Neural progenitor cell (in vitro differentiated cells): ENCODE measurements around the gene LGALS12. TPM values are rescaled to one million over a fixed set of nuclear protein-coding genes. Genes with fewer than 3 reads are reported as not detected.
"Not testable (repeated sequence)": the region's sequence is repeated elsewhere in the genome, so short reads cannot be mapped to it uniquely, and the experiment has no call there.

Experiments
- DNase-seq: peaks from one replicate; pipeline ENCODE4 v3.0.0-alpha.2; 2016; ENCODE audit warnings: low spot score
- H2AFZ ChIP-seq: fragments of 200-600 bp; sonication (generic); replicated peaks from 2 replicates; pipeline ENCODE4 v1.6.1; 2016; ENCODE audit warnings: antibody characterized with exemption
- H3F3A ChIP-seq: fragments of 200-600 bp; sonication (generic); 2 replicates; pipeline ENCODE4 v1.6.1; 2016; ENCODE audit warnings: antibody characterized with exemption, low read depth
- H3K27ac ChIP-seq: fragments of 200-600 bp; sonication (generic); 2 replicates; pipeline ENCODE4 v1.5.1; 2016; ENCODE audit warnings: mild to moderate bottlenecking
- H3K27me3 ChIP-seq: fragments of 200-600 bp; sonication (generic); 2 replicates; pipeline ENCODE4 v1.6.1; 2016; ENCODE audit warnings: mild to moderate bottlenecking, moderate library complexity
- H3K36me3 ChIP-seq: fragments of 200-600 bp; sonication (generic); 2 replicates; pipeline ENCODE4 v1.5.1; 2016
- H3K4me1 ChIP-seq: fragments of 200-600 bp; sonication (generic); 2 replicates; pipeline ENCODE4 v1.6.1; 2016; ENCODE audit warnings: mixed run types
- H3K4me2 ChIP-seq: fragments of 200-600 bp; sonication (generic); 2 replicates; pipeline ENCODE4 v1.6.1; 2016
- H3K4me3 ChIP-seq: fragments of 200-600 bp; sonication (generic); 2 replicates; pipeline ENCODE4 v1.5.1; 2016
- H3K79me2 ChIP-seq: fragments of 200-600 bp; sonication (generic); 2 replicates; pipeline ENCODE4 v1.6.1; 2016; ENCODE audit warnings: low read depth
- H3K9ac ChIP-seq: fragments of 200-600 bp; sonication (generic); 2 replicates; pipeline ENCODE4 v1.6.1; 2016
- H3K9me3 ChIP-seq: fragments of 200-600 bp; sonication (generic); 2 replicates; pipeline ENCODE4 v1.5.1; 2016; ENCODE audit warnings: low read depth
- H4K20me1 ChIP-seq: fragments of 200-600 bp; sonication (generic); 2 replicates; pipeline ENCODE4 v1.6.1; 2016; ENCODE audit warnings: low read depth
- H3K27ac Mint-ChIP-seq: 3 replicates; pipeline ENCODE4 v1.8.0; 2021; ENCODE audit warnings: mixed read lengths
- H3K27me3 Mint-ChIP-seq: 2 replicates; pipeline ENCODE4 v1.8.0; 2022; ENCODE audit warnings: low read depth, mild to moderate bottlenecking, inconsistent platforms, moderate library complexity, mixed read lengths; ENCODE audit not compliant: insufficient read depth
- H3K36me3 Mint-ChIP-seq: 3 replicates; pipeline ENCODE4 v1.8.0; 2021; ENCODE audit warnings: mixed read lengths
- H3K4me1 Mint-ChIP-seq: 3 replicates; pipeline ENCODE4 v1.8.0; 2021; ENCODE audit warnings: mixed read lengths
- H3K4me3 Mint-ChIP-seq: 3 replicates; pipeline ENCODE4 v1.8.0; 2021; ENCODE audit warnings: mild to moderate bottlenecking, moderate library complexity, mixed read lengths
- H3K9me3 Mint-ChIP-seq: 3 replicates; pipeline ENCODE4 v1.8.0; 2020; ENCODE audit warnings: mixed read lengths
- CTCF ChIP-seq: fragments of 200-600 bp; sonication (generic); IDR thresholded peaks from 2 replicates; pipeline ENCODE4 v1.5.1; 2017; ENCODE audit warnings: antibody characterized with exemption, mild to moderate bottlenecking
- EZH2 ChIP-seq: fragments of 200-600 bp; sonication (generic); IDR thresholded peaks from 2 replicates; pipeline ENCODE4 v1.6.1; 2017; ENCODE audit warnings: antibody characterized with exemption, mild to moderate bottlenecking, moderate library complexity
- EZH2phosphoT487 ChIP-seq: fragments of 200-600 bp; sonication (generic); IDR thresholded peaks from 2 replicates; pipeline ENCODE4 v1.6.1; 2017; ENCODE audit warnings: antibody characterized with exemption
- total RNA-seq: library from RNA; depleted of rRNA; stranded (reverse); fragments of >200 nt; gene quantifications from 2 replicates; pipeline ENCODE4 v1.2.3, GENCODE V29; 2015; ENCODE audit warnings: low replicate concordance

LGALS12 gene
- total RNA-seq, 1 donor from 2014 or later = not detected

DNA sequence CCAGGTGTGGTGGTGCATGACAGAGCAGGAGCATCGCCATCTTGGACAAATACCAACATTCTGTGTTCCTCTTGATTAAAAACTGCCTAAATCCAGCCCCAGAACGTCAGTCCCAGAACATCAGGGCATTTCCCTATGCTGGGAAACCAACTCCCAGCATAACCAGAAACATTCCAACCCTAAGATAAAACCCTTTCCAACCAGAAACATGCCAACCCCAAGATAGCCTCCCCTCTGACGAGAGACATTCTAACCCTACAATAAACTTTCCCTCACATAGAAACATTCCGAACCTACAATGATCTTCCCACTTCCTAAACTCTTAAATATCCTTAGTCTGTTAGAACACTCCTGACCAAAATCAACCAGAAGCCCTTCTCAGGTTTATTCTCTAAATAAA, 42.3 kb downstream of the LGALS12 start:
- no peak overlapping the region for H3K4me3 Mint-ChIP-seq
- H3K9me3 Mint-ChIP-seq = no peaks in the 10 kb centered on the region
- H3K27ac Mint-ChIP-seq = no peak overlapping the region
- peaks cover 12% of the 10 kb centered on the region for H3K4me1 Mint-ChIP-seq
- Histone ChIP-seq H3K4me2 (no peak overlapping the region), H2AFZ (no peak overlapping the region), H4K20me1 (no peaks in the 10 kb centered on the region), H3K9ac (no peak overlapping the region), H3K27ac (no peak overlapping the region), H3K36me3 (no peaks in the 10 kb centered on the region), H3F3A (no peaks in the 10 kb centered on the region), H3K9me3 (no peaks in the 10 kb centered on the region), H3K79me2 (no peaks in the 10 kb centered on the region), H3K4me3 (no peak overlapping the region), H3K27me3 (no peaks in the 10 kb centered on the region), H3K4me1 (no peaks in the 10 kb centered on the region)
- TF ChIP-seq CTCF = no peak
- no peak for TF ChIP-seq EZH2phosphoT487
- no peak for TF ChIP-seq EZH2
- DNase-seq = no peak
- peaks cover 7% of the 10 kb centered on the region for H3K27me3 Mint-ChIP-seq
- no peaks in the 10 kb centered on the region for H3K36me3 Mint-ChIP-seq

GRCh38 chr11:63549411-63549810, 43.5 kb downstream of the LGALS12 start:
- Histone ChIP-seq H3K4me2 (no peak overlapping the region), H3F3A (no peaks in the 10 kb centered on the region), H3K9ac (no peak overlapping the region), H3K27ac (no peak overlapping the region), H3K4me3 (no peak overlapping the region), H3K4me1 (no peaks in the 10 kb centered on the region), H3K36me3 (no peaks in the 10 kb centered on the region), H2AFZ (no peak overlapping the region), H3K27me3 (no peaks in the 10 kb centered on the region), H3K9me3 (no peaks in the 10 kb centered on the region), H3K79me2 (no peaks in the 10 kb centered on the region), H4K20me1 (no peaks in the 10 kb centered on the region)
- Mint-ChIP-seq H3K27ac (peak overlapping the region; percentile 2), H3K4me3 (no peak overlapping the region), H3K9me3 (no peaks in the 10 kb centered on the region), H3K27me3 (peaks cover 7% of the 10 kb centered on the region), H3K4me1 (peaks cover 18% of the 10 kb centered on the region), H3K36me3 (no peaks in the 10 kb centered on the region)
- DNase-seq = no peak
- TF ChIP-seq EZH2 (no peak), CTCF (no peak), EZH2phosphoT487 (no peak)

DNA sequence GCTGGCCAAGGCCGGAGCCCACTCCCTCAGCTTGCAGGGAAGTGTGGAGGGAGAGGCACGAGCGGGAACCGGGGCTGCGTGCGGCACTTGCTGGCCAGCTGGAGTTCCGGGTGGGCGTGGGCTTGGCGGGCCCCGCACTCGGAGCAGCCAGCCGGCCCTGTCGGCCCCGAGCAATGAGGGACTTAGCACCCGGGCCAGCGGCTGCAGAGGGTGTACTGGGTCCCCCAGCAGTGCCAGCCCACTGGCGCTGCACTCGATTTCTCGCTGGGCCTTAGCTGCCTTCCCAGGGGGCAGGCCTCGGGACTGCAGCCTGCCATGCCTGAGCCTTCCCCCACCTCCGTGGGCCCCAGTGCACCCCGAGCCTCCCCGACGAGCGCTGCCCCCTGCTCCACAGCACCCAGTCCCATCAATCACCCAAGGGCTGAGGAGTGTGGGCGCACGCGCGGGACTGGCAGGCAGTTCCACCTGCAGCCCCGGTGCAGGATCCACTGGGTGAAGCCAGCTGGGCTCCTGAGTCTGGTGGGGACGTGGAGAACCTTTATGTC, 44.3 kb downstream of the LGALS12 start:
- H3K4me3 Mint-ChIP-seq, H3K27me3 Mint-ChIP-seq, H3F3A ChIP-seq, H3K4me1 ChIP-seq, H3K79me2 ChIP-seq, H4K20me1 ChIP-seq, H3K9ac ChIP-seq, H3K36me3 Mint-ChIP-seq, H3K36me3 ChIP-seq, H3K27me3 ChIP-seq, H3K9me3 ChIP-seq, H3K27ac ChIP-seq, H3K9me3 Mint-ChIP-seq, H3K4me3 ChIP-seq, H2AFZ ChIP-seq, H3K4me2 ChIP-seq, H3K27ac Mint-ChIP-seq, DNase-seq: not testable (repeated sequence)
- H3K4me1 Mint-ChIP-seq = peaks cover 24% of the 10 kb centered on the region

GRCh38 chr11:63551091-63551888, 45.4 kb downstream of the LGALS12 start:
- H3K9ac ChIP-seq = no peak overlapping the region
- H3K4me1 ChIP-seq = peaks cover 4% of the 10 kb centered on the region
- no peaks in the 10 kb centered on the region for H4K20me1 ChIP-seq
- no peaks in the 10 kb centered on the region for H3F3A ChIP-seq
- H3K4me3 Mint-ChIP-seq = no peak overlapping the region
- peak overlapping the region; percentile 10 for H2AFZ ChIP-seq
- H3K9me3 ChIP-seq = no peaks in the 10 kb centered on the region
- peaks cover 28% of the 10 kb centered on the region for H3K4me1 Mint-ChIP-seq
- H3K36me3 Mint-ChIP-seq = no peaks in the 10 kb centered on the region
- peak overlapping the region; percentile 27 for H3K27ac Mint-ChIP-seq
- TF ChIP-seq EZH2phosphoT487 (no peak), EZH2 (no peak), CTCF (no peak)
- H3K9me3 Mint-ChIP-seq = no peaks in the 10 kb centered on the region
- no peak overlapping the region for H3K27ac ChIP-seq
- H3K36me3 ChIP-seq = no peaks in the 10 kb centered on the region
- no peak for DNase-seq
- peaks cover 7% of the 10 kb centered on the region for H3K27me3 Mint-ChIP-seq
- H3K4me2 ChIP-seq = no peak overlapping the region
- H3K27me3 ChIP-seq = no peaks in the 10 kb centered on the region
- H3K79me2 ChIP-seq = no peaks in the 10 kb centered on the region
- no peak overlapping the region for H3K4me3 ChIP-seq
